Liver (tissue), 3 donors: ENCODE results near the gene COPS9.

Experiments used
- ATF3 ChIP-seq: IDR thresholded peaks from 2 replicates; pipeline ENCODE4 v1.6.1; 2016; ENCODE audit warnings: antibody characterized with exemption
- CTCF ChIP-seq: fragments of 150-350 bp; IDR thresholded peaks from 2 replicates; pipeline ENCODE4 v1.5.1; 2017; ENCODE audit warnings: improper control_type of control experiment, low read depth, low read length; ENCODE audit not compliant: missing input control
- EGR1 ChIP-seq, 2 donors: IDR thresholded peaks; 2 replicates each; pipeline ENCODE4 v1.6.1; 2016 to 2018; ENCODE audit warnings: antibody characterized with exemption in 2 of 2, low read depth in 2 of 2
- GABPA ChIP-seq, 2 donors: IDR thresholded peaks in 1 of 2; conservative IDR thresholded peaks in 1 of 2; 2 replicates each; pipeline ENCODE4 v1.6.1; 2016; ENCODE audit warnings: antibody characterized with exemption in 2 of 2, mild to moderate bottlenecking in 1 of 2, moderate library complexity in 1 of 2
- JUND ChIP-seq, 2 donors: IDR thresholded peaks; 2 replicates each; pipeline ENCODE4 v1.6.1; 2016; ENCODE audit warnings: antibody characterized with exemption in 2 of 2
- NR2F2 ChIP-seq: IDR thresholded peaks from 2 replicates; pipeline ENCODE4 v1.6.1; 2016; ENCODE audit warnings: antibody characterized with exemption
- RAD21 ChIP-seq, 2 donors: IDR thresholded peaks; 2 replicates each; pipeline ENCODE4 v1.6.1; 2016; ENCODE audit warnings: antibody characterized with exemption in 2 of 2, mild to moderate bottlenecking in 2 of 2
- SP1 ChIP-seq: IDR thresholded peaks from 2 replicates; pipeline ENCODE4 v1.6.1; 2018; ENCODE audit warnings: antibody characterized with exemption, mild to moderate bottlenecking
- TAF1 ChIP-seq: conservative IDR thresholded peaks from 2 replicates; pipeline ENCODE4 v1.6.1; 2016; ENCODE audit warnings: antibody characterized with exemption, mild to moderate bottlenecking
- donor health status: healthy.
- donor health status: healthy.

GRCh38 chr2:240135706-240136012, 446 bp downstream of the COPS9 start:
- no peak for TF ChIP-seq CTCF
- TF ChIP-seq ATF3 = no peak
- TF ChIP-seq SP1 = no peak
- no peak for TF ChIP-seq NR2F2
- no peak for TF ChIP-seq TAF1
- no peak for TF ChIP-seq JUND (IDR thresholded peaks at IDR 0.05)
- TF ChIP-seq EGR1 (IDR thresholded peaks at IDR 0.05; ENCODE audit: low read depth in 2 of 2) = no peak
- no peak for TF ChIP-seq RAD21 (IDR thresholded peaks at IDR 0.05)
- no peak for TF ChIP-seq GABPA (IDR thresholded peaks at IDR 0.05 in 1 of 2, conservative IDR thresholded peaks at IDR 0.05 in 1 of 2)
